Panc1 (cell line): ENCODE measurements around the gene NACC1. TPM values are rescaled to one million over a fixed set of nuclear protein-coding genes. Genes with fewer than 3 reads are reported as not detected.

Source experiments
- ATAC-seq: fragments of 200-7000 bp; cut with Tn5 transposase; 2 replicates; pipeline ENCODE4 v1.9.1; 2020; ENCODE audit warnings: mild to moderate bottlenecking, moderate library complexity
- BruUV-seq: library from RNA; stranded (reverse); fragments of 400-500 nt; replicated peaks from 2 replicates; lab custom pipeline; 2021; lab: Mats Ljungman, UMichigan
- CTCF ChIA-PET: fragments of 300-600 bp; sonication (Branson Sonifier 250); formaldehyde crosslinking; loops from one replicate; lab custom pipeline; 2022; ENCODE audit warnings: antibody characterized with exemption; lab: Charles Lee
- POLR2A ChIA-PET: fragments of 300-600 bp; sonication (Branson Sonifier 250); formaldehyde crosslinking; loops from one replicate; lab custom pipeline; 2022; ENCODE audit warnings: antibody characterized with exemption; lab: Charles Lee
- DNase-seq: peaks from one replicate; pipeline ENCODE4 v3.0.0-alpha.2; 2010; ENCODE audit warnings: low read depth, low spot score
- H3K27ac ChIP-seq: 2 replicates; pipeline ENCODE4 v1.5.1; 2011; ENCODE audit warnings: mild to moderate bottlenecking, low read length, inconsistent platforms
- H3K27me3 ChIP-seq: fragments of 200-500 bp; sonication (Bioruptor generic); 2 replicates; pipeline ENCODE4 v1.6.0; 2014; ENCODE audit warnings: low read length, inconsistent platforms; ENCODE audit not compliant: control insufficient read depth, insufficient read depth
- H3K36me3 ChIP-seq: fragments of 200-500 bp; sonication (Bioruptor generic); 2 replicates; pipeline ENCODE4 v1.5.1; 2014; ENCODE audit warnings: inconsistent platforms, mild to moderate bottlenecking, low read length, moderate library complexity; ENCODE audit not compliant: control insufficient read depth, insufficient read depth
- H3K4me1 ChIP-seq: 2 replicates; pipeline ENCODE4 v1.5.1; 2011; ENCODE audit warnings: inconsistent platforms, mild to moderate bottlenecking, low read length, moderate library complexity; ENCODE audit not compliant: control insufficient read depth, insufficient read depth
- H3K4me3 ChIP-seq, 2 experiments: 2 replicates each; pipeline ENCODE4 v1.5.1; 2011 to 2012; ENCODE audit warnings: low read depth in 2 of 2, low read length in 2 of 2, mild to moderate bottlenecking in 2 of 2, inconsistent platforms in 1 of 2, moderate library complexity in 1 of 2
- H3K9me3 ChIP-seq: fragments of 200-500 bp; sonication (Bioruptor generic); 2 replicates; pipeline ENCODE4 v1.5.1; 2014; ENCODE audit warnings: low read depth, mild to moderate bottlenecking, inconsistent platforms, low read length, moderate library complexity; ENCODE audit not compliant: control insufficient read depth, insufficient read depth
- POLR2AphosphoS5 ChIP-seq: IDR thresholded peaks from 2 replicates; pipeline ENCODE4 v1.6.1; 2012; ENCODE audit warnings: mild to moderate bottlenecking, low read depth, low read length, moderate library complexity
- REST ChIP-seq, 2 experiments: IDR thresholded peaks; 2 replicates each; pipeline ENCODE4 v1.6.1; 2011 to 2012; ENCODE audit warnings: low read depth in 2 of 2, control low read depth in 1 of 2, low read length in 1 of 2, mild to moderate bottlenecking in 1 of 2, moderate library complexity in 1 of 2; ENCODE audit not compliant: insufficient read depth in 1 of 2
- SIN3A ChIP-seq: IDR thresholded peaks from 2 replicates; pipeline ENCODE4 v1.6.1; 2012; ENCODE audit warnings: low read depth, mild to moderate bottlenecking, low read length, moderate library complexity, borderline replicate concordance; ENCODE audit not compliant: insufficient read depth
- TCF7L2 ChIP-seq: IDR thresholded peaks from 2 replicates; pipeline ENCODE4 v1.6.1; 2011; ENCODE audit warnings: mild to moderate bottlenecking, low read depth, low read length, inconsistent platforms
- in situ Hi-C: cut with HindIII; loops from 2 replicates; pipeline ENCODE4 v1.10.0; 2016; ENCODE audit warnings: low sequenced_read_pairs, low pct_unique_long_range_greater_than_20kb
- intact Hi-C: fragments of 100-400 bp; cut with micrococcal nuclease; formaldehyde crosslinking; loops from one replicate; pipeline ENCODE4 v1.10.0; 2022; ENCODE audit not compliant: unreplicated experiment
- total RNA-seq: library from RNA; stranded (reverse); gene quantifications from one replicate; pipeline ENCODE4 v1.2.1, GENCODE V29; 2021; ENCODE audit not compliant: unreplicated experiment
- TF ChIP-seq, protein P1 (sequence below): fragments of 450-650 bp; IDR thresholded peaks from 2 replicates; pipeline ENCODE4 v1.5.1; 2017; ENCODE audit warnings: mild to moderate bottlenecking

The NACC1 gene
- total RNA-seq, 1 experiment from 2014 or later: 129 TPM

DNA sequence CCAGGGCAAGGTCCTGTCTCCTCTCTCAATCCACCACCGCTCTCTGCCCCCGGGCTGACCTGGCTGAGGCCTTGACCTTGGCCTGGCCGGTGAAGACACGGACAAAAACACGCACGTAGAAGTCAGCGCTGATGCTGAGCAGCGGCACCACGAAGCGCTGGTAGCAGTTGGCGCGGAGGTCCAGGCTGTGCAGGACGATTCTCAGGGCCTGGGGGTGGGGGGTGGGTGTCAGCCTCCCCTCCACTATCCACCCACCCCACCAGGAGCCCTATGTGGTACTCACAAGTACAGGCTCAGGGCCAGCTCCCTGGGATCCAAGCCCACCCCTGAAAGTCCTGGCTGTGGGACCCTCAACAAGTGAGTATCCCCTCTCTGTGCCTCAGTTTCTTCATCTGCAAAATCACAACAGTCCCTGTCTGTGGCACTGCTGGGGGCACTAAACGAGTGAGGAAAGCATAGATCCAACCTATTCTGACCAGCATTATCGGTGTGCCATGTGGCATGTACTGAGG lies 7.9 kb upstream of the NACC1 start:
- ATAC-seq (no peak), DNase-seq (no peak)
- no peak overlapping the region for H3K27ac ChIP-seq
- no peaks in the 10 kb centered on the region for H3K27me3 ChIP-seq
- TF ChIP-seq POLR2AphosphoS5 (no peak), SIN3A (no peak), TCF7L2 (no peak), REST (IDR thresholded peaks at IDR 0.05; ENCODE audit: insufficient read depth in 1 of 2, low read depth in 2 of 2, low read length in 1 of 2) (no peak)
- TF ChIP-seq, protein P1, sequence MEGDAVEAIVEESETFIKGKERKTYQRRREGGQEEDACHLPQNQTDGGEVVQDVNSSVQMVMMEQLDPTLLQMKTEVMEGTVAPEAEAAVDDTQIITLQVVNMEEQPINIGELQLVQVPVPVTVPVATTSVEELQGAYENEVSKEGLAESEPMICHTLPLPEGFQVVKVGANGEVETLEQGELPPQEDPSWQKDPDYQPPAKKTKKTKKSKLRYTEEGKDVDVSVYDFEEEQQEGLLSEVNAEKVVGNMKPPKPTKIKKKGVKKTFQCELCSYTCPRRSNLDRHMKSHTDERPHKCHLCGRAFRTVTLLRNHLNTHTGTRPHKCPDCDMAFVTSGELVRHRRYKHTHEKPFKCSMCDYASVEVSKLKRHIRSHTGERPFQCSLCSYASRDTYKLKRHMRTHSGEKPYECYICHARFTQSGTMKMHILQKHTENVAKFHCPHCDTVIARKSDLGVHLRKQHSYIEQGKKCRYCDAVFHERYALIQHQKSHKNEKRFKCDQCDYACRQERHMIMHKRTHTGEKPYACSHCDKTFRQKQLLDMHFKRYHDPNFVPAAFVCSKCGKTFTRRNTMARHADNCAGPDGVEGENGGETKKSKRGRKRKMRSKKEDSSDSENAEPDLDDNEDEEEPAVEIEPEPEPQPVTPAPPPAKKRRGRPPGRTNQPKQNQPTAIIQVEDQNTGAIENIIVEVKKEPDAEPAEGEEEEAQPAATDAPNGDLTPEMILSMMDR: no peak
- in situ Hi-C loops (no loop called here), intact Hi-C loops (no loop called here)
- no TSS peak for BruUV-seq
- H3K4me1 ChIP-seq: peaks cover 4% of the 10 kb centered on the region
- no peak overlapping the region for H3K4me3 ChIP-seq
- ChIA-PET CTCF (no interaction called here), POLR2A (no interaction called here)
- H3K9me3 ChIP-seq: no peaks in the 10 kb centered on the region
- peaks cover 2% of the 10 kb centered on the region; the same call in 1 of the 2 replicates for H3K36me3 ChIP-seq

DNA sequence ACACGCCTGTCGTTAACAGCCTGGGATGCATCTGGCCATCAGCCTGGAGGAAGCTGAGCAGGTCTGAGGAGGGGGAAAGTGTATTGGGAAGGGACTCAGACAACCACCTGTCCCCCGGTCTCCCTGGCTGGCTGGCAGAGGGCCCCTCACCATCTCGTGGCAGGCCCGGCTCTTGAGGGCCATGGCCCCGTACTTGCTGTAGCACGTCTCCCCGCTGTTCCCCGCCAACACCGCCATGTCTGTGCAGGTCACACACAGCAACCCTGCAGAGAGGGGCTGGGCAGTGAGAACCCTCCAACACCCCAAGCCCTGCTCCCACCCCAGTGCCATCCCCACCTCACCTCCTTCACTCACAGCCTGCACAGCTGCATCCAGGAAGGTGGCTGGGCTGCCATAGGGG lies 5.5 kb upstream of the NACC1 start:
- ATAC-seq: no peak
- Histone ChIP-seq H3K9me3 (no peaks in the 10 kb centered on the region), H3K4me3 (no peak overlapping the region), H3K36me3 (peaks cover 5% of the 10 kb centered on the region), H3K27me3 (no peaks in the 10 kb centered on the region), H3K27ac (no peak overlapping the region), H3K4me1 (peaks cover 8% of the 10 kb centered on the region)
- DNase-seq: no peak
- CTCF ChIA-PET: no interaction called here
- no TSS peak for BruUV-seq
- TF ChIP-seq, protein P1: no peak
- TF ChIP-seq TCF7L2: no peak
- no peak for TF ChIP-seq REST (IDR thresholded peaks at IDR 0.05; ENCODE audit: insufficient read depth in 1 of 2, low read depth in 2 of 2, low read length in 1 of 2)
- TF ChIP-seq POLR2AphosphoS5: no peak
- TF ChIP-seq SIN3A: no peak
- POLR2A ChIA-PET: no interaction called here
- in situ Hi-C loops (no loop called here), intact Hi-C loops (no loop called here)
